Measurements from ENCODE around the gene TCP11L2.

DNA sequence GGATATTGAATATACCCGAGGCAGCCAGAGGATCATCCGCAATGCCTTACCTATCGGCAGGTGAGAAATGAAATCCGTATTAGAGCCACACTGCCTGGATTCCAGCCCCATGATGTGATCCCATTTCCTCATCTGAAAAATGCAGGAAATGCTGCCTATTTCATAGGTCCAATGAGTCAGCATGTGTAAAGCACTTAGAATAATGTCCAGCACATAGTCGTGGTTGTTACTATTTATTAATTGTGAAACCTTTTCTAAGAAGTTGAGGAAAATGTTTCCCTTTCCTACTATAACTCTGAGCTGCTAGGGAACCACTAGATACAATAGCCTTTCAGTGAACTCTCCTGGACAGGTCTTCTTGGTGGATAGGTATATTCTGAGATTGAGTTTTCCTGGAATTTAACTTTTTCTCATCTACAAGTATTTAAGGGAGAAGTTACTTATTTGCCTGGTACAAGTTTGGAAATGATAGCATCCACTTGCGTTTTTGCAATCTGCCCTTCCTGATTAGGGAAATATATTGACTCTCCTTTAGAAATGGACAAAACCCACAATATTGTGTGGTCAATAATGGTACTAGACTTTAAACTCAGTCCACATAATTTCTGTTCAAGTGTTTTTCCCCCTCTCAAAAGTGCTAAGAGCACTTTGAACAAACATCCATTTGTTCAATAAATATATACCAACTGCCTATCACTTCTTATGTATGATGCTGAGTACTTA is 67.3 kb downstream of the TCP11L2 start:
- TF ChIP-seq POLR2A (IDR thresholded peaks at IDR 0.05): no peak
- TF ChIP-seq, protein P1, sequence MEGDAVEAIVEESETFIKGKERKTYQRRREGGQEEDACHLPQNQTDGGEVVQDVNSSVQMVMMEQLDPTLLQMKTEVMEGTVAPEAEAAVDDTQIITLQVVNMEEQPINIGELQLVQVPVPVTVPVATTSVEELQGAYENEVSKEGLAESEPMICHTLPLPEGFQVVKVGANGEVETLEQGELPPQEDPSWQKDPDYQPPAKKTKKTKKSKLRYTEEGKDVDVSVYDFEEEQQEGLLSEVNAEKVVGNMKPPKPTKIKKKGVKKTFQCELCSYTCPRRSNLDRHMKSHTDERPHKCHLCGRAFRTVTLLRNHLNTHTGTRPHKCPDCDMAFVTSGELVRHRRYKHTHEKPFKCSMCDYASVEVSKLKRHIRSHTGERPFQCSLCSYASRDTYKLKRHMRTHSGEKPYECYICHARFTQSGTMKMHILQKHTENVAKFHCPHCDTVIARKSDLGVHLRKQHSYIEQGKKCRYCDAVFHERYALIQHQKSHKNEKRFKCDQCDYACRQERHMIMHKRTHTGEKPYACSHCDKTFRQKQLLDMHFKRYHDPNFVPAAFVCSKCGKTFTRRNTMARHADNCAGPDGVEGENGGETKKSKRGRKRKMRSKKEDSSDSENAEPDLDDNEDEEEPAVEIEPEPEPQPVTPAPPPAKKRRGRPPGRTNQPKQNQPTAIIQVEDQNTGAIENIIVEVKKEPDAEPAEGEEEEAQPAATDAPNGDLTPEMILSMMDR (IDR thresholded peaks at IDR 0.05): no peak

Data from ovary (tissue), 3 donors.